ENCODE measurements around the gene CD27. TPM values are rescaled to one million over a fixed set of nuclear protein-coding genes. Genes with fewer than 3 reads are reported as not detected.
"Not testable (repeated sequence)": the region's sequence is repeated elsewhere in the genome, so short reads cannot be mapped to it uniquely, and the experiment has no call there.

Gene CD27
- total RNA-seq, 1 experiment from 2014 or later, result not detected

DNA sequence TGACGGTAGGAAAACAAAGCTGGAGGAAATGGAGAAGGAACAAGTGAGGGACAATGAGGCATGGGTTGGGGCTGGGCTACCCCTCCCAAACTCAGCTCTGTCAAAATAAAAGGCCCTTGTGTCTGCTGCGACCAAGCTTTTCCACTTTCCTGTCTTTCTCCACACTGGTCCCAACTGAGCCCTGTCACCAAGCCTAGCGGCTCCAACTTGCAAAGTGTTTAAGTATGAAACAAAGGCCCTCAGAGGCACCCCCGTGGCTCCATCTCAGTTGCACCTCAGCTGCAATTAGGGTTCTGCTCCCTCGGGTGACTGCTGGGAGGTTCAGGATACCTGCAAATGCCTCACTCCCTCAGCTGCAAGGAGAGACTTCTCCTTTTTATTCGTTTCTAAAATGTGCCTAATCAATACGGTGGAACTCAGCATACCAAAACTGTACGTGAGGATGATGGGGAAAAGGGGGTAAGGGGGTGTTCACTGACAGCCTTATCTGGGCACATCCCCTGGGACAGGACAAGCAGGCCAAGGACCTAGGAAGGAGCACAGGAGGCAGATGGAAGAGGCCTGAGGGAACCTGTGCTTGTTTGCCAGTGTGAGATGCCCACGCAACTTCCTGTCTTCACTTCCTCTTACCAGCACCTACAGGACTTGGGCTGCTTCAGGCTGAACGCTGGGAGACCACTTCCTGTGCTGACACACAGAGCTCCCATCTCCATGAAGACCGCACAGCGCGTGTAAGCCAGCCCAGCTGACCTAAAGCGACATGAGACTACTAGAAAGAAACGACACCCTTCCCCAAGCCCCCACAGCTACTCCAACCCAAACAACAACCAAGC is 16.9 kb downstream of the CD27 start:
- DNase-seq (ENCODE audit: low read depth), result peak; percentile 74

DNA sequence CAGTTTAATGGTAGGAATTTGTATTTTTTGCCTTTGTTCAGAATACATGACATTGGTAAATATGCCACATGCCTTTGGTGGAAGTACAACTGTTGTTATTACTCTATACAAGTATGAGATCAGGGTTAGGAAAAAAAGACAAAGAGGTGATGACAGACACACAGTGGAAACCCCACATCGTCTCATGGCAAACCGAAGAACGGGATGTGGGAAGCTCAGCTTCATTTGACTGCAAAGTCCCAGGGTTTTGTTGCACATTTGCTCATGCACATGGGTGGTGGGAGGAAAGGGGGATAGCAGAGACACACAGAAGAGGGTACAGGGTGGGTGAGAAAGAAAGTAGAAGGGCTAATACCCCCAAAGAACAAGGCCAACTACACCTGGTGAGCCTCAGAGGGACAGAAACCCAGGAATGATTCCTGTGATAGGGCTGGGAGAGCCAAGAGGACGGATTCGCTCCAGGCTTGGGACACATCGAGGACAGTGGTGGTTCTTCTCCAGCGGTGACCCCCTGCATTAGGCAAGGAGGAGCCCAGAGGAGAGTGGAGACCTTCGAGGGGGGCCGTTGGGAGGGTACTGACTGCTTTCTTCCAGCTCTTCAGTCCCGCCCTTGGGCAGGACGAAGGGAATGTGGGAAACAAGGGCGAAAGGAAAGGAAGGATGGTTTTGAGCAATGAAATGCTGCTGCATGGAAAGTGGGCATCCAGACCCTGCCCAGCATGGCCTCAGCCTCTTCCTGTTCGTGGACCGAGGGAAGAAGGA is 17.7 kb downstream of the CD27 start:
- DNase-seq (ENCODE audit: low read depth), result no peak

GRCh38 chr12:6463216-6463615 is 18.5 kb downstream of the CD27 start:
- no peak for DNase-seq (ENCODE audit: low read depth)

DNA sequence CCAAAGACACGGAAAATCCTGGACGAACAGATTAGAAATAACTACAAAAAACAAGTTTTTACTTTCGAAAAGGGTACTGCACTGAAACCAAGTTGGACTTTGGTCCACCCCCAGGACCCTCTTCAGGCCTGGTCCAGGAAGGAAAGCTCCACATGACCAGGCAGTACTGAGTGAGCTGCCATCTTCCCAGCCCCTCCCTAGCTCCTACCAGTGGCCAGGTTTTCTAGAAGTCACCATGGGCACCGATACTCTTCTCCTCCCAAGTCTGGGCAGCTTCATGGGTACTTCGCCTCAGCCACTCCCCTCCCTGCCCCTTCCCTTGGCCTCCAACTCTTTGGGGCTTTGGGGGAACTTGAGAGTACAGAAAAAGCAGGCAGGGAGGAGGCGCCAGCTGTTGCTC is 19.1 kb downstream of the CD27 start:
- DNase-seq (ENCODE audit: low read depth), result no peak

GRCh38 chr12:6464531-6464930 is 19.8 kb downstream of the CD27 start:
- DNase-seq (ENCODE audit: low read depth), result no peak

DNA sequence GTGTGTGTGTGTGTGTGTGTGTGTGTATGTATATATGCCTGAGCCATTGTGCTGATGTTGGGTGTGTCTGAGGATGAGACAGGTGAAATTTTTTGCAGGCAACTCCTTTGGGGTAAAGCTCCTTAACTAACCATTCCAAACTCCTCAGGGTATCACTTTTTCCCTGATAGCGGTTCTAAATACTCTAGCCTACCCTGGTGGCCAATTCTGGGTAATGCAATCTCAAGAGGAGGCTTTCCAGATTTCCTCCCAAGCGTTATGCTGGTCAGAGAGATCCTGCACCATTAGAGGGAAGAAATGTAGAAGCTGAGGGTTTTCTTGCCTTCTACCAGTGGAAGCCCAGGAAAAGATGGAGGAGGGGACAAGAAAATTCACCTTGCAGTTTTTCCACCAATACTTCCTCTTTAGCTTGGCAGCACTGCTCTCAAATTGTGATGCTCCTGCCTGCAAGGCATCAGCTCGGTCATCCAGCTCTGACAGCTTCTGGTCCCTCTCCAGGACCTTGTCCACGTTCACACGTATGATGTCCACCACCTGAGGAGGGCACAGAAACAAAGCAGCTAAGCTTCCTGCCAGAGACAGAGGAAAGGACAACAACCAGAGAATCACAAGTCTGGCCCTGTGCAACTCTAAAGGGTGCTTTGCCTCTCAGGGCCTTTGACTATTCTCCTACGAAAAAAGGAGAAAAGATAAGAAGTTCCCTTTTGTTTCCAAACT is 20.9 kb downstream of the CD27 start:
- DNase-seq (ENCODE audit: low read depth), result peak; percentile 56

DNA sequence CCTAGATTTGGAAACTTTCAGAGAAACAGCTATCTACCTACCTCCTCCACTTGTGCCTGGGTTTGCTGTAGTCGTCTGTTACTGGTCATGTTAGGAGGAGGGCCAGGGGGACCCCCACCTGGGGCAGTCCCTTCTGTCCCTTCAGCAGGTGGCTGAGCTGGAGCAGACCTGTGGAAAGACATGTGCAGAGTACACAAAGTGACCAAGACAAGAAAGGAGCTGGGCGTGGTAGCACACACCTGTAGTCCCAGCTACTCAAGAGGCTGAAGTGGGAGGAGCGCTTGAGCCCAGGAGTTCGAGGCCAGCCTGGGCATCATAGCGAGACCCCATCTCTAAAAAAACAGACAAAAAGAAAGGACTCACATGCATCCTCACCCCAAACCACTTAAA is 21.4 kb downstream of the CD27 start:
- DNase-seq (ENCODE audit: low read depth), result no peak

DNA sequence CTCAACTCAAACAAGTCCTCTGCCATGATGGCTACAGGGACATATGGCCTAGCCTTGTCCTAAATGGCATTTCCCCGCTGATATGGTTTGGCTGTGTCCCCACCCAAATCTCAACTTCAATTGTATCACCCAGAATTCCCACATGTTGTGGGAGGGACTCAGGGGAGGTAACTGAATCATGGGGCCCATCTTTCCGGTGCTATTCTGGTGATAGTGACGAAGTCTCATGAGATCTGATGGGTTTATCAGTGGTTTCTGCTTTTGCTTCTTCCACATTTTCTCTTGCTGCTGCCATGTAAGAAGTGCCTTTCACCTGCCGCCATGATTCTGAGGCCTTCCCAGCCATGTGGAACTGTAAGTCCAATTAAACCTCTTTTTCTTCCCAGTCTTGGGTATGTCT is 22.0 kb downstream of the CD27 start:
- not testable (repeated sequence) for DNase-seq (ENCODE audit: low read depth)

- not testable (repeated sequence) for DNase-seq (ENCODE audit: low read depth)
These were observed 23.0 kb downstream of the CD27 start for GRCh38 chr12:6467571-6468282.

DNA sequence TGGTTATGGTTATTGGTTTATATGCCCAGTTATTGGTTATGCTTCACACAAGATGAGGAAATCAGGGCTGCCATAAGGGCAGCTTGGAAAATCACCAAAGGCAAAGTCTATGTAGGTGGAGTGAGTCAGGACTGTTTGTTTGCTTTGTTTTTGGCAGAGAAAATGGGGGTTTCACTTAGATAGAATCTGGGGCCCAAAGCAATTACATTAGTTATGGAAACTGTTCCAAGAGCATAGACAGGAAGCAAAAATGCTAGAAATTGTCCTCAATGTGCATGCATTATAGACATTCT is 23.5 kb downstream of the CD27 start:
- no peak for DNase-seq (ENCODE audit: low read depth)

DNA sequence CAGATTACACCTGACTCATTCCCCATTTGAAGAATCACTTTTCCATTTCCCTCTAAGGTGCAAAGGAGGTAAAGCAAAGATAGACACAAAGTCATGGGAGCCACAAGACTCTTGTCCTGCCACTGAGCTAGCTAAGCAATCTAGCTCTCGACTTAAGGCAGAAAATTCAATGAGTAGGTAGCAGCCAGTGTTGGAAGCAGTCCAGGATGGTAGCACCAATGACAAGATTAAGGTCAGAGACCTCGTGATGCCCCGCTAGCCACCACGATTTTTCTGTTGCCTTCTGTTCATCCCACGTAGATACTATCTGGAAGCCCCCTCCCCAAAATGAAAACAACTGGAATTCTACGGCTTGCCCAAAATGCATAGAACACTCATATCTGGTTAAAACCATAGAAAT is 24.3 kb downstream of the CD27 start:
- no peak for DNase-seq (ENCODE audit: low read depth)

- no peak for DNase-seq (ENCODE audit: low read depth)
These were observed 25.0 kb downstream of the CD27 start for GRCh38 chr12:6469609-6470374.

DNA sequence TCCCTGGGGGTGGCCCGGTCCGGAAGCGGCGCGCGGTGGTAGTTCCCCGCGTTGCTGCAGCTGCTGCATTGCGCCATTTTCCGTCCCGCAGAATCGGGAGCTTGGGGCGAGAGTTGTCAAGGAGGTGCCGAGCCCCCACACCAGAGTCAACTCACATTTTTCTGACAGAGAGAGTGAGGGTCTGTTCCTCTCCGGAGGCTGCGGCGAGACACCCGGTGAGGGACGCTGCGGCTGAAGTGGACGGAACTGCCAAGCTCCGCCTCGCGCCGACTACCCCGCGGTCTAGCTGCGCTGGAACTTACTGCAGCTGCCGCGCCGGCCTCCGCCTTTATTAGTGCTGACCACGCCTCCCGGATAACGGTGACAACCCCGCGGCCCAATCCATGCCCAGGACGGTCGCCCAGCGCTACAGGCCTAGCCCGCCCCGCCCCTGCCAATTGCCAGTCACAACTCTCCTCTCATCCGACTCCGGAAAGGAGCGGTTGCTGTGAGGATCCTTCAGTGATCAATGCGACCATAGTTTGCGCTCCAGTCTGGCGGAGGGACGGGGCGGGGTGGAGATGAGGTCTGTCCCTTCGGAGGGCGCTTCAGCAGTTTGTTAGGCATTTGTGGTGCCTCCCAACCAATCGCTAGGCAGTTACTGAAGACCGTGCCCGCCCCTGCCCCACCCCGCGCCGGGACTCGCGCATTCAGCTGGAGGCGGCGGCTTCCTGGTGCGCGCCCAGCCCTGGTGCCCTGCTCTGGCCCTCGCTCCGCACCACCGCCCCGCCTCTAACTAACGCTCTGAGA is 25.8 kb downstream of the CD27 start, which contains the start of gene VAMP1:
Gene VAMP1 (minus strand): TSS at position 303 of the 789 bp plus-strand sequence. CDS start 146 bp downstream, at position 157.
- DNase-seq (ENCODE audit: low read depth), result peak; percentile 98

GRCh38 chr12:6471989-6472360 is 27.2 kb downstream of the CD27 start:
- no peak for DNase-seq (ENCODE audit: low read depth)

GRCh38 chr12:6472491-6472890 is 27.7 kb downstream of the CD27 start:
- DNase-seq (ENCODE audit: low read depth), result no peak

- not testable (repeated sequence) for DNase-seq (ENCODE audit: low read depth)
These were observed 30.6 kb downstream of the CD27 start for GRCh38 chr12:6475233-6475975.

DNA sequence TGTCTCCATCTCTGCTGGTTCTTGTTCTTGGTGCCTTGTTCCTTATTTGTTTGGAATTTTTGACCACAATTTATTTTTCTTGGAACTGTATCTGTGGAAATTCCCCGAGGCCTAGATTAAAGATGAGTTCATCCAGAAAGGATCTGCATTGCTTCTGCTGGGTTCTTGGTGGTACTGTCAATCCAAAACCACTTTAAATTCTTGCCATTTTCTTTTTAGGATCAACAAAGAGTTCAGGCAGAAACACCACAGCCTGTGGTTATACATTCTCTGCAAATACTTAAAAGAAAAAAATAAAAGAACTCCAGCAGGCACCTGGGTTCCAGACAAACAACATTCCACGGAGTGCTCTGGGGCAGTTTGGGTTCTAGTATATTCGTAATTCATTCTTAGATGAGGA is 31.7 kb downstream of the CD27 start:
- no peak for DNase-seq (ENCODE audit: low read depth)

- DNase-seq (ENCODE audit: low read depth), result not testable (repeated sequence)
These were observed 33.0 kb downstream of the CD27 start for GRCh38 chr12:6477601-6478377.

All from HT1080 (cell line).